ENCODE measurements around the gene COL9A2.

The COL9A2 gene

GRCh38 chr1:40300249-40300567, 16.9 kb downstream of the COL9A2 start:
- no peak overlapping the region for H3K4me3 ChIP-seq (replicated peaks in 1 of 2; ENCODE audit: low read depth in 2 of 2, low read length in 2 of 2)

GRCh38 chr1:40299366-40300248, 17.5 kb downstream of the COL9A2 start:
- peak; percentile 10 to 40 for DNase-seq (ENCODE audit: low read depth in 2 of 2)
- no peak overlapping the region for H3K4me3 ChIP-seq (replicated peaks in 1 of 2; ENCODE audit: low read depth in 2 of 2, low read length in 2 of 2)
- TF ChIP-seq, protein P1, sequence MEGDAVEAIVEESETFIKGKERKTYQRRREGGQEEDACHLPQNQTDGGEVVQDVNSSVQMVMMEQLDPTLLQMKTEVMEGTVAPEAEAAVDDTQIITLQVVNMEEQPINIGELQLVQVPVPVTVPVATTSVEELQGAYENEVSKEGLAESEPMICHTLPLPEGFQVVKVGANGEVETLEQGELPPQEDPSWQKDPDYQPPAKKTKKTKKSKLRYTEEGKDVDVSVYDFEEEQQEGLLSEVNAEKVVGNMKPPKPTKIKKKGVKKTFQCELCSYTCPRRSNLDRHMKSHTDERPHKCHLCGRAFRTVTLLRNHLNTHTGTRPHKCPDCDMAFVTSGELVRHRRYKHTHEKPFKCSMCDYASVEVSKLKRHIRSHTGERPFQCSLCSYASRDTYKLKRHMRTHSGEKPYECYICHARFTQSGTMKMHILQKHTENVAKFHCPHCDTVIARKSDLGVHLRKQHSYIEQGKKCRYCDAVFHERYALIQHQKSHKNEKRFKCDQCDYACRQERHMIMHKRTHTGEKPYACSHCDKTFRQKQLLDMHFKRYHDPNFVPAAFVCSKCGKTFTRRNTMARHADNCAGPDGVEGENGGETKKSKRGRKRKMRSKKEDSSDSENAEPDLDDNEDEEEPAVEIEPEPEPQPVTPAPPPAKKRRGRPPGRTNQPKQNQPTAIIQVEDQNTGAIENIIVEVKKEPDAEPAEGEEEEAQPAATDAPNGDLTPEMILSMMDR (IDR thresholded peaks at IDR 0.05; ENCODE audit: low read depth, low read length), result no peak

More at GRCh38 chr1:40300249-40300567, 16.9 kb downstream of the COL9A2 start:
- TF ChIP-seq, protein P1 (IDR thresholded peaks at IDR 0.05; ENCODE audit: low read depth, low read length), result no peak
- no peak for DNase-seq (ENCODE audit: low read depth in 2 of 2)

DNA sequence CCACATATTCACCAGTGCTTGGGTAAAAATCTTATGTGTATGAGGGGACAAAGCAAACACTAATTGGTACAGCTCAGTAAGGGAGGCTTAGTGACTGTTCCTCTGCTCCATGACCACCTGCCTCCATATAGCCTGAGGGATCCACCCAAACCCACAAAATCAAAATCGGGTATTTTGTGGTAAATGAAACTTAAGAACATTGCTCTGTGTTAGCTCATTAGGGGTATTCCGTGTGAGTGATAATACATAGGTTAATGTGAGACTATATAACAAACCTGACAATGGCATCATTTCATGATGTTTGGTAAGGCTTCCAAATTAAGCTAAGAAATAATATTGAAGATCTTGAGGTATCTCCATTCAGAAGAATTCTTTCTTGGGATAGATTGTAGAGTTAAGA, 25.8 kb downstream of the COL9A2 start:
- DNase-seq (ENCODE audit: low read depth in 2 of 2), result no peak
- TF ChIP-seq, protein P1 (IDR thresholded peaks at IDR 0.05; ENCODE audit: low read depth, low read length), result no peak
- no peak overlapping the region for H3K4me3 ChIP-seq (replicated peaks in 1 of 2; ENCODE audit: low read depth in 2 of 2, low read length in 2 of 2)

- TF ChIP-seq, protein P1 (IDR thresholded peaks at IDR 0.05; ENCODE audit: low read depth, low read length), result no peak
- H3K4me3 ChIP-seq (replicated peaks in 1 of 2; ENCODE audit: low read depth in 2 of 2, low read length in 2 of 2), result no peak overlapping the region
- DNase-seq (ENCODE audit: low read depth in 2 of 2), result no peak
Observed at GRCh38 chr1:40281853-40282252, 35.2 kb downstream of the COL9A2 start.

- TF ChIP-seq, protein P1 (IDR thresholded peaks at IDR 0.05; ENCODE audit: low read depth, low read length), result no peak
- no peak for DNase-seq (ENCODE audit: low read depth in 2 of 2)
- H3K4me3 ChIP-seq (replicated peaks in 1 of 2; ENCODE audit: low read depth in 2 of 2, low read length in 2 of 2), result no peak overlapping the region
Observed at GRCh38 chr1:40276122-40276521, 41.0 kb downstream of the COL9A2 start.

GRCh38 chr1:40274331-40274730, 42.8 kb downstream of the COL9A2 start:
- TF ChIP-seq, protein P1 (IDR thresholded peaks at IDR 0.05; ENCODE audit: low read depth, low read length), result no peak
- no peak overlapping the region for H3K4me3 ChIP-seq (replicated peaks in 1 of 2; ENCODE audit: low read depth in 2 of 2, low read length in 2 of 2)
- no peak for DNase-seq (ENCODE audit: low read depth in 2 of 2)
